SK-N-SH treated with all-trans-retinoic acid at 6 μM for 48 hours (cell line): Measurements from ENCODE around the gene ARRDC1.

Source experiments
- ATAC-seq: fragments of 200-7000 bp; cut with Tn5 transposase; 3 replicates; pipeline ENCODE4 v1.9.1; 2020; ENCODE audit warnings: mild to moderate bottlenecking, moderate library complexity
- ARNTL ChIP-seq: fragments of 450-650 bp; formaldehyde crosslinking; IDR thresholded peaks from 2 replicates; pipeline ENCODE4 v1.5.0; 2020; ENCODE audit warnings: low read depth, mild to moderate bottlenecking, moderate library complexity, borderline replicate concordance
- BACH2 ChIP-seq: fragments of 250-450 bp; sonication (Bioruptor Pico); IDR thresholded peaks from 2 replicates; pipeline ENCODE4 v1.9.0; 2021; ENCODE audit warnings: mild to moderate bottlenecking, borderline replicate concordance
- CSDC2 ChIP-seq: fragments of 250-450 bp; sonication (Bioruptor Pico); IDR thresholded peaks from 2 replicates; pipeline ENCODE4 v1.5.0; 2020; ENCODE audit warnings: mild to moderate bottlenecking, moderate library complexity
- ESRRG ChIP-seq: fragments of 250-450 bp; sonication (Bioruptor Pico); IDR thresholded peaks from 2 replicates; pipeline ENCODE4 v1.6.1; 2021; ENCODE audit warnings: mild to moderate bottlenecking
- GLIS3 ChIP-seq: fragments of 250-450 bp; sonication (Bioruptor Pico); IDR thresholded peaks from 2 replicates; pipeline ENCODE4 v1.5.0; 2020; ENCODE audit warnings: mild to moderate bottlenecking, moderate library complexity
- ISL1 ChIP-seq: fragments of 250-450 bp; sonication (Bioruptor Pico); IDR thresholded peaks from 2 replicates; pipeline ENCODE4 v2.1.2; 2022; ENCODE audit warnings: mild to moderate bottlenecking, moderate library complexity
- OSR1 ChIP-seq: fragments of 250-450 bp; sonication (Bioruptor Pico); IDR thresholded peaks from 2 replicates; pipeline ENCODE4 v1.8.0; 2022; ENCODE audit warnings: moderate library complexity, mild to moderate bottlenecking, inconsistent platforms
- PATZ1 ChIP-seq: fragments of 250-450 bp; sonication (Bioruptor Pico); IDR thresholded peaks from 2 replicates; pipeline ENCODE4 v1.8.0; 2020; ENCODE audit warnings: mild to moderate bottlenecking, moderate library complexity, borderline replicate concordance
- PPARA ChIP-seq: fragments of 250-450 bp; sonication (Bioruptor Pico); IDR thresholded peaks from 2 replicates; pipeline ENCODE4 v1.5.0; 2020; ENCODE audit warnings: mild to moderate bottlenecking, borderline replicate concordance
- RARB ChIP-seq: fragments of 250-450 bp; sonication (Bioruptor Pico); IDR thresholded peaks from 2 replicates; pipeline ENCODE4 v1.8.0; 2021; ENCODE audit warnings: mild to moderate bottlenecking, moderate library complexity
- SNAI2 ChIP-seq: fragments of 250-450 bp; sonication (Bioruptor Pico); IDR thresholded peaks from 2 replicates; pipeline ENCODE4 v1.5.0; 2020; ENCODE audit warnings: mild to moderate bottlenecking, moderate library complexity
- TCF4 ChIP-seq: fragments of 250-450 bp; sonication (Bioruptor Pico); IDR thresholded peaks from 2 replicates; pipeline ENCODE4 v1.8.0; 2021; ENCODE audit warnings: mild to moderate bottlenecking, moderate library complexity, borderline replicate concordance
- TOX ChIP-seq: fragments of 250-450 bp; sonication (Bioruptor Pico); IDR thresholded peaks from 2 replicates; pipeline ENCODE4 v1.8.0; 2021; ENCODE audit warnings: mild to moderate bottlenecking, moderate library complexity, borderline replicate concordance
- TSHZ2 ChIP-seq: fragments of 250-450 bp; sonication (Bioruptor Pico); IDR thresholded peaks from 2 replicates; pipeline ENCODE4 v1.5.0; 2020; ENCODE audit warnings: mild to moderate bottlenecking, moderate library complexity
- ZC3H10 ChIP-seq: fragments of 250-450 bp; sonication (Bioruptor Pico); IDR thresholded peaks from 2 replicates; pipeline ENCODE4 v1.5.1; 2021; ENCODE audit warnings: mild to moderate bottlenecking, moderate library complexity
- ZFP30 ChIP-seq: fragments of 450-650 bp; formaldehyde crosslinking; IDR thresholded peaks from 2 replicates; pipeline ENCODE4 v1.5.0; 2022; ENCODE audit warnings: mild to moderate bottlenecking, moderate library complexity
- ZNF8 ChIP-seq: fragments of 450-650 bp; formaldehyde crosslinking; IDR thresholded peaks from 2 replicates; pipeline ENCODE4 v1.5.0; 2020; ENCODE audit warnings: mild to moderate bottlenecking, moderate library complexity
- TF ChIP-seq, protein P1 (sequence below): fragments of 250-450 bp; sonication (Bioruptor Pico); IDR thresholded peaks from 2 replicates; pipeline ENCODE4 v1.5.1; 2021; ENCODE audit warnings: mild to moderate bottlenecking, moderate library complexity
- TF ChIP-seq, protein P2 (sequence below): fragments of 250-450 bp; sonication (Bioruptor Pico); IDR thresholded peaks from 2 replicates; pipeline ENCODE4 v1.5.1; 2020; ENCODE audit warnings: low read depth, mild to moderate bottlenecking, moderate library complexity

Gene ARRDC1

DNA sequence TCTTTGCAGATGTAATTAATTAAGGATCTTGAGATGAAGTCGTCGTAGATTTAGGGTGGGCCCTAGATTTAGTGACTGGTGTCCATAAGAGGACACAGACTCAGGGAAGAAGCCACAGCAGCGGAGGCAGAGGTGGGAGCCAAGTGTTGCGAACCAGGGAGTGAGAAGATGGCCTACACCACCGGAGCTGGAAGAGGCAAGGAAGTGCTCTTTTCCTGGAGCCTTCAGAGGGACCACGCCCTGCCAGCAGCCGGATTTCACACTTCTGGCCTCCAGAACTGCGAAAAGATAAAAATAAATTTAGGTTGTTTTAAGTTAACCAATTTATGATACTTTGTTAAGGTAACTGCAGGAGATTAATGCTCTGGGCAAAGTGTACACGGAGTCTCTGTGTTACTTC is 44.1 kb downstream of the ARRDC1 start:
- TF ChIP-seq GLIS3 (CRISPR knock-in tag) (no peak), ZNF8 (CRISPR knock-in tag) (no peak), TOX (CRISPR knock-in tag) (no peak), PATZ1 (CRISPR knock-in tag) (no peak), TSHZ2 (no peak), ZC3H10 (no peak), RARB (CRISPR knock-in tag) (no peak), ARNTL (CRISPR knock-in tag) (no peak), SNAI2 (no peak), CSDC2 (no peak), ISL1 (no peak), PPARA (no peak)
- TF ChIP-seq, protein P1, sequence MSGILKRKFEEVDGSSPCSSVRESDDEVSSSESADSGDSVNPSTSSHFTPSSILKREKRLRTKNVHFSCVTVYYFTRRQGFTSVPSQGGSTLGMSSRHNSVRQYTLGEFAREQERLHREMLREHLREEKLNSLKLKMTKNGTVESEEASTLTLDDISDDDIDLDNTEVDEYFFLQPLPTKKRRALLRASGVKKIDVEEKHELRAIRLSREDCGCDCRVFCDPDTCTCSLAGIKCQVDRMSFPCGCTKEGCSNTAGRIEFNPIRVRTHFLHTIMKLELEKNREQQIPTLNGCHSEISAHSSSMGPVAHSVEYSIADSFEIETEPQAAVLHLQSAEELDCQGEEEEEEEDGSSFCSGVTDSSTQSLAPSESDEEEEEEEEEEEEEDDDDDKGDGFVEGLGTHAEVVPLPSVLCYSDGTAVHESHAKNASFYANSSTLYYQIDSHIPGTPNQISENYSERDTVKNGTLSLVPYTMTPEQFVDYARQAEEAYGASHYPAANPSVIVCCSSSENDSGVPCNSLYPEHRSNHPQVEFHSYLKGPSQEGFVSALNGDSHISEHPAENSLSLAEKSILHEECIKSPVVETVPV (CRISPR knock-in tag): no peak
- TF ChIP-seq, all 23 proteins: peak for 0
- no peak for ATAC-seq

DNA sequence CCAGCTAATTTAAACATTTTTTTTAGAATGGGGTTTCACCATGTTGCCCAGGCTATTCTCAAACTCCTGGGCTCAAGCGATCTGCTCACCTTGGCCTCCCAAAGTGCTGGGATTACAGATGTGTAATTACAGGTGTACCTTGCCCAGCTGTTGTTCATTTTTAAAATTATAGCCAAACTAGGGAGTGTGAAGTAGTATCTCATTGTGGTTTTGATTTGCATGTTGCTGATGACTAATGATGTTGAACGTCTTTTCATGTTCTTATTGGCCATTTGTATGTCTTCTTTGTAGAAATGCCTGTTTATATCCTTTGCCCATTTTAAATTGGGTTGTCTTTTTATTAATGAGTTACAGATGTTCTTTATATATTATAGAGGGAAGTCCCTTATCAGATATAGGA is 44.8 kb downstream of the ARRDC1 start:
- no peak for ATAC-seq
- TF ChIP-seq SNAI2 (no peak), ZFP30 (CRISPR knock-in tag) (no peak), ISL1 (no peak), BACH2 (CRISPR knock-in tag) (no peak), ZC3H10 (no peak), GLIS3 (CRISPR knock-in tag) (no peak), ZNF8 (CRISPR knock-in tag) (no peak), ARNTL (CRISPR knock-in tag) (no peak), OSR1 (CRISPR knock-in tag) (no peak), PPARA (no peak)
- TF ChIP-seq, all 23 proteins: peak for 0

DNA sequence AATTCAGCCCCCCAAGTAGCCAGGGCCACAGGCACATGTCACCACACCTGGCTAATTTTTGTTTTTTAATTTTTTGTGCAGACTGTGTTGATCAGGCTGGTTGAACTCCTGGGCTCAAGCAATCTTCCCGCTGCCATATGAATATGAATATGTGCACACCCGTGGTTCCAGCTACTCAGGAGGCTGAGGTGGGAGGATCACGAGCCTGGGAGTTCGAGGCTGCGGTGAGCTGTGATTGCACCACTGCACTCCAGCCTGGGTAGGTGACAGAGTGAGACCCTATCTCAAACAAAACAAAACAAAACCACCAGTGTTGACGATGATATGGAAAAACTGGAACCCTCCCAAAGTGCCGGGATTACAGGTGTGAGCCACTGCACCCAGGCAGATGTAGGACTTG is 45.3 kb downstream of the ARRDC1 start:
- no peak for ATAC-seq
- TF ChIP-seq TCF4 (CRISPR knock-in tag) (no peak), TSHZ2 (no peak), OSR1 (CRISPR knock-in tag) (no peak), ZFP30 (CRISPR knock-in tag) (no peak)

GRCh38 chr9:137656416-137656815 is 50.9 kb downstream of the ARRDC1 start:
- no peak for ATAC-seq
- TF ChIP-seq, protein P2, sequence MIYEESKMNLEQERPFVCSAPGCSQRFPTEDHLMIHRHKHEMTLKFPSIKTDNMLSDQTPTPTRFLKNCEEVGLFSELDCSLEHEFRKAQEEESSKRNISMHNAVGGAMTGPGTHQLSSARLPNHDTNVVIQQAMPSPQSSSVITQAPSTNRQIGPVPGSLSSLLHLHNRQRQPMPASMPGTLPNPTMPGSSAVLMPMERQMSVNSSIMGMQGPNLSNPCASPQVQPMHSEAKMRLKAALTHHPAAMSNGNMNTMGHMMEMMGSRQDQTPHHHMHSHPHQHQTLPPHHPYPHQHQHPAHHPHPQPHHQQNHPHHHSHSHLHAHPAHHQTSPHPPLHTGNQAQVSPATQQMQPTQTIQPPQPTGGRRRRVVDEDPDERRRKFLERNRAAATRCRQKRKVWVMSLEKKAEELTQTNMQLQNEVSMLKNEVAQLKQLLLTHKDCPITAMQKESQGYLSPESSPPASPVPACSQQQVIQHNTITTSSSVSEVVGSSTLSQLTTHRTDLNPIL (CRISPR knock-in tag): no peak
- TF ChIP-seq ESRRG (CRISPR knock-in tag) (no peak), SNAI2 (no peak), ZC3H10 (no peak), ZNF8 (CRISPR knock-in tag) (no peak), RARB (CRISPR knock-in tag) (no peak), ZFP30 (CRISPR knock-in tag) (no peak), OSR1 (CRISPR knock-in tag) (no peak), PATZ1 (CRISPR knock-in tag) (no peak), BACH2 (CRISPR knock-in tag) (no peak)
- TF ChIP-seq, protein P1 (CRISPR knock-in tag): no peak
